Gastroesophageal sphincter (tissue), 4 donors: Measurements from ENCODE around the gene COX7B2. TPM values are rescaled to one million over a fixed set of nuclear protein-coding genes. Genes with fewer than 3 reads are reported as not detected.

Experiments used
- ATAC-seq: fragments of 150-250 bp; one replicate; pipeline ENCODE4 v1.9.1; 2016; ENCODE audit warnings: mild to moderate bottlenecking, moderate library complexity
- H3K27ac ChIP-seq, 4 donors: fragments of 200-600 bp; sonication (generic) in 3 of 4; 1 replicate in 3 of 4; 2 replicates in 1 of 4; pipeline ENCODE4 v1.5.1; 2016 to 2019
- H3K27me3 ChIP-seq: fragments of 200-600 bp; sonication (generic); one replicate; pipeline ENCODE4 v1.5.1; 2019
- H3K36me3 ChIP-seq, 2 donors: fragments of 200-600 bp; sonication (generic); one replicate each; pipeline ENCODE4 v1.5.1; 2019; ENCODE audit warnings: control low read depth in 1 of 2
- H3K4me1 ChIP-seq, 3 donors: fragments of 200-600 bp; sonication (generic); 1 replicate in 2 of 3; 2 replicates in 1 of 3; pipeline ENCODE4 v1.5.1; 2016 to 2019; ENCODE audit warnings: control low read depth in 2 of 3
- H3K4me3 ChIP-seq, 2 donors: fragments of 200-600 bp; sonication (generic); one replicate each; pipeline ENCODE4 v1.5.1; 2019; ENCODE audit warnings: mild to moderate bottlenecking in 1 of 2, moderate library complexity in 1 of 2
- H3K9me3 ChIP-seq, 3 donors: fragments of 200-600 bp; sonication (generic); one replicate each; pipeline ENCODE4 v1.5.1; 2017 to 2019; ENCODE audit warnings: control low read depth in 2 of 3
- EP300 ChIP-seq: sonication (generic); formaldehyde crosslinking; IDR thresholded peaks from one replicate; pipeline ENCODE4 v1.6.1; 2017; ENCODE audit warnings: antibody characterized with exemption, mild to moderate bottlenecking
- POLR2A ChIP-seq, 2 donors: fragments of 450-650 bp; IDR thresholded peaks; one replicate each; pipeline ENCODE4 v1.6.1; 2017; ENCODE audit warnings: antibody characterized with exemption in 2 of 2, mild to moderate bottlenecking in 2 of 2, moderate library complexity in 1 of 2
- POLR2AphosphoS5 ChIP-seq: sonication (generic); formaldehyde crosslinking; IDR thresholded peaks from one replicate; pipeline ENCODE4 v1.6.1; 2017; ENCODE audit warnings: antibody characterized with exemption
- WGBS, 2 donors: methylation state at CpG; one replicate each; pipeline ENCODE4 v1.1.5; 2018; ENCODE audit warnings: low coverage in 1 of 2; 5-methylcytosine and 5-hydroxymethylcytosine counted together
- total RNA-seq, 4 donors: library from RNA; depleted of rRNA; stranded (reverse); fragments of >200 nt; gene quantifications; one replicate each; pipeline ENCODE4 v1.1.0, GENCODE V29; 2016
- TF ChIP-seq, protein P1 (sequence below), 4 experiments: fragments of 200-600 bp in 2 of 4; fragments of 450-650 bp in 2 of 4; sonication (generic) in 1 of 4; IDR thresholded peaks; one replicate each; pipeline ENCODE4 v1.5.1; 2017 to 2019; ENCODE audit warnings: antibody characterized with exemption in 4 of 4, mild to moderate bottlenecking in 2 of 4, moderate library complexity in 2 of 4

COX7B2 gene
- total RNA-seq, 4 donors from 2014 or later = not detected

DNA sequence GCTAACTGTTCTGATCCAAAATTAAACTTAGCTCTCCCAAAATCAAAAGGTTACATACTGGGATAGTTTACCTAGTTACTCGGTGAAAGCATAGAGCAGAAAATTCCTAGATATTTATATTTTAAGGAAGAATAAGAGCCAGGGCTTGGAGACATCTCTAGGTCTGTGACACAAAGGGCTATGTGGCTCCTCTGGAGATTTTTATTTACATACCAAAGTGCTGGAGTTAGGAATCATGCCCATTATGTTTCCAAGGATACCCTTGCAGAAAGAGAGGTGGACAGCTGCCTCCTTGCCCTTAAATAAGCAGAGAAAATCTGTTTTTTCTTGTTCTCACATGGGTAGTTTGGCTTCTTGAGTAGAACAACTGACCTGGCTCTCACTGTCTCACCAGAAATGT lies 9.0 kb downstream of the COX7B2 start:
- Histone ChIP-seq H3K36me3 (no peaks in the 10 kb centered on the region), H3K4me1 (peaks cover 0 to 6% (median 0%) of the 10 kb centered on the region in 3 donors), H3K27me3 (no peaks in the 10 kb centered on the region), H3K4me3 (no peak overlapping the region), H3K9me3 (no peaks in the 10 kb centered on the region), H3K27ac (no peak overlapping the region)
- ATAC-seq = no peak
- no peak for TF ChIP-seq POLR2AphosphoS5
- TF ChIP-seq EP300 = no peak
- TF ChIP-seq, protein P1, sequence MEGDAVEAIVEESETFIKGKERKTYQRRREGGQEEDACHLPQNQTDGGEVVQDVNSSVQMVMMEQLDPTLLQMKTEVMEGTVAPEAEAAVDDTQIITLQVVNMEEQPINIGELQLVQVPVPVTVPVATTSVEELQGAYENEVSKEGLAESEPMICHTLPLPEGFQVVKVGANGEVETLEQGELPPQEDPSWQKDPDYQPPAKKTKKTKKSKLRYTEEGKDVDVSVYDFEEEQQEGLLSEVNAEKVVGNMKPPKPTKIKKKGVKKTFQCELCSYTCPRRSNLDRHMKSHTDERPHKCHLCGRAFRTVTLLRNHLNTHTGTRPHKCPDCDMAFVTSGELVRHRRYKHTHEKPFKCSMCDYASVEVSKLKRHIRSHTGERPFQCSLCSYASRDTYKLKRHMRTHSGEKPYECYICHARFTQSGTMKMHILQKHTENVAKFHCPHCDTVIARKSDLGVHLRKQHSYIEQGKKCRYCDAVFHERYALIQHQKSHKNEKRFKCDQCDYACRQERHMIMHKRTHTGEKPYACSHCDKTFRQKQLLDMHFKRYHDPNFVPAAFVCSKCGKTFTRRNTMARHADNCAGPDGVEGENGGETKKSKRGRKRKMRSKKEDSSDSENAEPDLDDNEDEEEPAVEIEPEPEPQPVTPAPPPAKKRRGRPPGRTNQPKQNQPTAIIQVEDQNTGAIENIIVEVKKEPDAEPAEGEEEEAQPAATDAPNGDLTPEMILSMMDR (IDR thresholded peaks at IDR 0.05) = no peak
- no peak for TF ChIP-seq POLR2A (IDR thresholded peaks at IDR 0.05)
- WGBS, 2 donors = 22 to 43% methylated on average over 1 of the region's 1 CpG

DNA sequence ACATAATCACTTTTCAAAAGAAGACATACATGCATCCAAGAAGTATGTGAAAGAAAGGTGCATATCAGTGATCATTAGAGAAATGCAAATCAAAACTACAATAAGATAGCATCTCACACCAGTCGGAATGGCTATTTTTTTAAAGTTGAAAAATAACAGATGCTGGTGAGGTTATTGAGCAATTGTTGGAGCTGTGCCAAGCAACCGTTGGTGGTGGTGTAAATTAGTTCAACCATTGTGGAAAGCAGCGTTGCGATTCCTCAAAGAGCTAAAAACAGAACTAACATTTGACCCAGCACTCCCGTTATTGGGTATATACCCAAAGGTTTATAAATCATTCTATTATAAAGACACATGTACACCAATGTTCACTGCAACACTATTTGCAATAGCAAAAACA lies 14.2 kb downstream of the COX7B2 start:
- no peaks in the 10 kb centered on the region for H3K36me3 ChIP-seq
- no peaks in the 10 kb centered on the region for H3K27me3 ChIP-seq
- H3K4me3 ChIP-seq = no peak overlapping the region
- WGBS, 2 donors = 47 to 59% methylated on average over 3 to 5 of the region's 5 CpGs
- no peaks in the 10 kb centered on the region for H3K9me3 ChIP-seq
- ATAC-seq = no peak
- H3K27ac ChIP-seq = no peak overlapping the region
- peaks cover 0 to 1% (median 0%) of the 10 kb centered on the region in 3 donors for H3K4me1 ChIP-seq
- TF ChIP-seq POLR2A (IDR thresholded peaks at IDR 0.05) = no peak
- TF ChIP-seq, protein P1 (IDR thresholded peaks at IDR 0.05) = no peak
- TF ChIP-seq EP300 = no peak
- no peak for TF ChIP-seq POLR2AphosphoS5

DNA sequence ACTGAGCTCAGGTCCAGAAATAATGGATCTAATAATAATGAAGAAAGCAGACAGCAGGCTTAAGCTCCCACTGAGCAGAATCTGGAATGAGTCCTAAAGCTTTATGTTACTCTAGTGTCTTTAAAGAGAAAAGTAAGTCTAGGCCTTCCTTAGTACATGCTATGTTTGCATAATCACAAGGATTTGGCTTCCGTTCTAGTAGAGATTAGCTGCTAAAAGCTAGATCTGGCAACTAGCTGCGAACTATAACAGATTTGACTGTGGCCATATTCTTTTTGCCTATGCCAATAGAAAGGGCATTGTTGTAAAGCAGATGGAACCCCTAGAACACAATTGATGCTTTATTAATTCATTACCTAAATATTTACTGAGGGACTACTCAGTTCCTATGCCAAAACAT lies 19.0 kb downstream of the COX7B2 start:
- 18 to 44% methylated on average over 2 of the region's 2 CpGs for WGBS, 2 donors
- Histone ChIP-seq H3K27me3 (no peaks in the 10 kb centered on the region), H3K4me3 (no peak overlapping the region), H3K36me3 (no peaks in the 10 kb centered on the region), H3K4me1 (no peaks in the 10 kb centered on the region), H3K27ac (no peak overlapping the region), H3K9me3 (no peaks in the 10 kb centered on the region)
- TF ChIP-seq EP300 = no peak
- TF ChIP-seq POLR2A (IDR thresholded peaks at IDR 0.05) = no peak
- TF ChIP-seq, protein P1 (IDR thresholded peaks at IDR 0.05) = no peak
- TF ChIP-seq POLR2AphosphoS5 = no peak
- no peak for ATAC-seq

DNA sequence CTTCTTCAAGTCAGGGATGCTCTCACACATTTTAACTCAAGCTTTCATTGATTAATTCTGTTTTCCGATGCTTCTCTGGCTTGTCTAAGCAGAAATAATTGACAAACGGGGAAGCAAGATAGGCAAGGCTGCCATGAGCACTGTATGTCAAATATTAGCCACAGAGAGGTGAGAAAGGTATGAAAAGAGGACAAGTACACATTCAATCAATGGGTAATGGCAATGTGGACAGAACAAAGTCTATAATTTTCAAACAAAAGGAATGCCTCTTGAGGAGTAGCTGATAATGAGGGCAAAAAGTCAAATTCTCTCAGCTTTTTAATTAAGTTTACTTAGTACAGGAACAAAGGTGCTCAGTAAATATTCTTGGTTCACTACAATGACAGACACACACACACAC lies 19.6 kb downstream of the COX7B2 start:
- no peaks in the 10 kb centered on the region for H3K4me1 ChIP-seq
- TF ChIP-seq POLR2A (IDR thresholded peaks at IDR 0.05) = no peak
- TF ChIP-seq, protein P1 (IDR thresholded peaks at IDR 0.05) = no peak
- no peak for TF ChIP-seq POLR2AphosphoS5
- TF ChIP-seq EP300 = no peak
- H3K27me3 ChIP-seq = no peaks in the 10 kb centered on the region
- no peak overlapping the region for H3K4me3 ChIP-seq
- WGBS, 2 donors = 35% methylated on average over 2 of the region's 2 CpGs; no CpG with 5 or more reads in 1 of the 2 donors
- no peaks in the 10 kb centered on the region for H3K36me3 ChIP-seq
- H3K27ac ChIP-seq = no peak overlapping the region
- H3K9me3 ChIP-seq = no peaks in the 10 kb centered on the region
- no peak for ATAC-seq

DNA sequence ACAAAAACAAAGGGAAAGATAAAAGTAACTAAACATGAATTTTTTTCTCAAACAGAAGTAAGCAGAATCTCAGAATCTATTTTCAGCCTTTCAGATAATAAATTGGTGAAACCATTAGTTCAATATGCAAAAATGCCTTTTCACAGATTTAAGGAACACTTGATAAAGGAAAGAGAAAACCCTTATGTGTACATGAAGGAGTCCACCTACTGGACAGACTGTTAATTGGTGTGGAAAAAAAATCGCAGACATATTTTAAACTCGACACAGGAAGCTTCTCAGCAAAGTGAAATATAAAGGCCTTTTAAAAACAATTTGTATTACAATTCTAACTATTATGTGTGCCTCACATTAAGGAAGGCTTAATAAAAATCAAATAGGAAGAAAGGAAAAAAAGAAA lies 22.3 kb downstream of the COX7B2 start:
- ATAC-seq = no peak
- TF ChIP-seq, protein P1 (IDR thresholded peaks at IDR 0.05) = peak in 1 of 4 experiments; percentile 22
- no peak for TF ChIP-seq POLR2AphosphoS5
- no peaks in the 10 kb centered on the region for H3K4me1 ChIP-seq
- 0% methylated on average over 2 of the region's 2 CpGs for WGBS, 2 donors
- H3K4me3 ChIP-seq = no peak overlapping the region
- no peaks in the 10 kb centered on the region for H3K27me3 ChIP-seq
- H3K9me3 ChIP-seq = no peaks in the 10 kb centered on the region
- H3K36me3 ChIP-seq = no peaks in the 10 kb centered on the region
- no peak overlapping the region for H3K27ac ChIP-seq
